Hematopoietic multipotent progenitor cell treated with erythropoietin and hydrocortisone succinate and interleukin-3 and kit ligand, for 6 days (in vitro differentiated cells): Measurements from ENCODE around the gene KCNK5.
A peak's percentile ranks its signal among the peaks of the same experiment; 100 is the strongest.

Source experiments
- DNase-seq: peaks from one replicate; pipeline ENCODE4 v3.0.0-alpha.2; 2015

The KCNK5 gene

GRCh38 chr6:39215640-39216158 is 13.6 kb downstream of the KCNK5 start:
- no peak for DNase-seq

GRCh38 chr6:39214846-39215639 is 14.2 kb downstream of the KCNK5 start:
- DNase-seq = no peak

- DNase-seq = no peak
Measured at GRCh38 chr6:39214120-39214813, 15.0 kb downstream of the KCNK5 start.

GRCh38 chr6:39213195-39213920 is 15.9 kb downstream of the KCNK5 start:
- DNase-seq = peak; percentile 51

- DNase-seq = no peak
Measured at GRCh38 chr6:39211183-39211582, 18.1 kb downstream of the KCNK5 start.

GRCh38 chr6:39210450-39210849 is 18.8 kb downstream of the KCNK5 start:
- DNase-seq = no peak

- no peak for DNase-seq
Measured at GRCh38 chr6:39209911-39210310, 19.4 kb downstream of the KCNK5 start.

GRCh38 chr6:39209360-39209811 is 19.9 kb downstream of the KCNK5 start:
- no peak for DNase-seq

- no peak for DNase-seq
Measured at GRCh38 chr6:39208223-39208739, 21.0 kb downstream of the KCNK5 start.

- DNase-seq = peak; percentile 55
Measured at GRCh38 chr6:39207416-39208222, 21.7 kb downstream of the KCNK5 start.

GRCh38 chr6:39206250-39206721 is 23.0 kb downstream of the KCNK5 start:
- DNase-seq = no peak

- DNase-seq = no peak
Measured at GRCh38 chr6:39204646-39205244, 24.5 kb downstream of the KCNK5 start.

GRCh38 chr6:39204160-39204495 is 25.1 kb downstream of the KCNK5 start:
- DNase-seq = no peak

- DNase-seq = peak; percentile 71
Measured at GRCh38 chr6:39203436-39204159, 25.7 kb downstream of the KCNK5 start.

GRCh38 chr6:39202166-39202565 is 27.1 kb downstream of the KCNK5 start:
- no peak for DNase-seq

- no peak for DNase-seq
Measured at GRCh38 chr6:39200498-39201020, 28.7 kb downstream of the KCNK5 start.

GRCh38 chr6:39199976-39200375 is 29.3 kb downstream of the KCNK5 start:
- no peak for DNase-seq

GRCh38 chr6:39199231-39199940 is 29.9 kb downstream of the KCNK5 start:
- peak; percentile 75 for DNase-seq

GRCh38 chr6:39198528-39198927 is 30.7 kb downstream of the KCNK5 start:
- no peak for DNase-seq

GRCh38 chr6:39197922-39198500 is 31.3 kb downstream of the KCNK5 start:
- DNase-seq = no peak
